NB4 (cell line): ENCODE results near the gene CCDC57.
A peak's percentile ranks its signal among the peaks of the same experiment; 100 is the strongest.

Source experiments
- DNase-seq: peaks from one replicate; pipeline ENCODE4 v3.0.0; 2010; ENCODE audit warnings: low read depth
- H3K4me3 ChIP-seq: one replicate; pipeline ENCODE4 v1.5.1; 2011; ENCODE audit warnings: mild to moderate bottlenecking, low read depth, low read length, moderate library complexity
- MYC ChIP-seq: IDR thresholded peaks from 2 replicates; pipeline ENCODE4 v1.6.1; 2011; ENCODE audit warnings: low read depth, low read length
- POLR2A ChIP-seq: IDR thresholded peaks from 2 replicates; pipeline ENCODE4 v1.6.1; 2011; ENCODE audit warnings: mild to moderate bottlenecking; ENCODE audit not compliant: insufficient read length; ENCODE audit errors: extremely low read depth
- TF ChIP-seq, protein P1 (sequence below): IDR thresholded peaks from 2 replicates; pipeline ENCODE4 v1.6.1; 2011; ENCODE audit warnings: low read depth, low read length
- TF ChIP-seq, protein P2 (sequence below): IDR thresholded peaks from one replicate; pipeline ENCODE4 v1.5.1; 2012; ENCODE audit warnings: low read depth, low read length

CCDC57 gene

DNA sequence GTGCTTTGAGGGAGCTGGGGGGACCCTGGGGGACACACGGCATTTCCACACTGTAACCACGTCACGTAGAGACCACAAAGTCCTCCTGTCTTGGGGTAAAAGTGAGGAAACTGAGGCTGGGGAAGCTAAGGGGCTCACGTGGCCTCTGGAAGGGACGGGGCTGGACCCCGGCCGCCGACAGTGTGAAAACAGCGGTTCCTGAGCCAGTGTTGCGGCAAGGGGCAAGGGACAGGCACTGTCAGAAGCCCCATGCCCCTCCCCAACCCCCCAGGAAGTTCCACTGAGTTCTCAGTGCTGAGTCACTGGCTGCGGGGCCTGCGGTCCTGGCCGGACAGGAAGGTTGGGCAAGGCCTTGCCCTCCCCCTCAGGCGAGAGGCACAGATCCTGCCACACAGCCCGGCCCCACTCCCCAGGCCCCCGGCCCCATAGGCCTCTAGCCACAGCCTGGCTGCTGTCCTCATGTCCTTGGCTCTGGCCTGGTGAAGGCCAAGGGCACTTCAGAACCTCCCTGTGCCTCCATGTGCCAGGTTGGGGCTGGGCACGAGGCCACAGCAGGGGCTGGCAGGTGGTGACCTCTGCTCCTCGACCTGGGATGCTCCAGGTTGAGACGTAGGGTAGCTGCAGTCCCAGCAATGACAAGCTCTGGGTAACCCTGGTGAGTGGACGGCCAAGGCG, 5.0 kb upstream of the CCDC57 start:
- peak; percentile 96 for DNase-seq
- H3K4me3 ChIP-seq = peak overlapping the region; percentile 30
- TF ChIP-seq, protein P1, sequence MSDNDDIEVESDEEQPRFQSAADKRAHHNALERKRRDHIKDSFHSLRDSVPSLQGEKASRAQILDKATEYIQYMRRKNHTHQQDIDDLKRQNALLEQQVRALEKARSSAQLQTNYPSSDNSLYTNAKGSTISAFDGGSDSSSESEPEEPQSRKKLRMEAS = peak; percentile 69
- TF ChIP-seq POLR2A (peak; percentile 7), MYC (peak; percentile 80)
- TF ChIP-seq, protein P2, sequence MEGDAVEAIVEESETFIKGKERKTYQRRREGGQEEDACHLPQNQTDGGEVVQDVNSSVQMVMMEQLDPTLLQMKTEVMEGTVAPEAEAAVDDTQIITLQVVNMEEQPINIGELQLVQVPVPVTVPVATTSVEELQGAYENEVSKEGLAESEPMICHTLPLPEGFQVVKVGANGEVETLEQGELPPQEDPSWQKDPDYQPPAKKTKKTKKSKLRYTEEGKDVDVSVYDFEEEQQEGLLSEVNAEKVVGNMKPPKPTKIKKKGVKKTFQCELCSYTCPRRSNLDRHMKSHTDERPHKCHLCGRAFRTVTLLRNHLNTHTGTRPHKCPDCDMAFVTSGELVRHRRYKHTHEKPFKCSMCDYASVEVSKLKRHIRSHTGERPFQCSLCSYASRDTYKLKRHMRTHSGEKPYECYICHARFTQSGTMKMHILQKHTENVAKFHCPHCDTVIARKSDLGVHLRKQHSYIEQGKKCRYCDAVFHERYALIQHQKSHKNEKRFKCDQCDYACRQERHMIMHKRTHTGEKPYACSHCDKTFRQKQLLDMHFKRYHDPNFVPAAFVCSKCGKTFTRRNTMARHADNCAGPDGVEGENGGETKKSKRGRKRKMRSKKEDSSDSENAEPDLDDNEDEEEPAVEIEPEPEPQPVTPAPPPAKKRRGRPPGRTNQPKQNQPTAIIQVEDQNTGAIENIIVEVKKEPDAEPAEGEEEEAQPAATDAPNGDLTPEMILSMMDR = no peak

DNA sequence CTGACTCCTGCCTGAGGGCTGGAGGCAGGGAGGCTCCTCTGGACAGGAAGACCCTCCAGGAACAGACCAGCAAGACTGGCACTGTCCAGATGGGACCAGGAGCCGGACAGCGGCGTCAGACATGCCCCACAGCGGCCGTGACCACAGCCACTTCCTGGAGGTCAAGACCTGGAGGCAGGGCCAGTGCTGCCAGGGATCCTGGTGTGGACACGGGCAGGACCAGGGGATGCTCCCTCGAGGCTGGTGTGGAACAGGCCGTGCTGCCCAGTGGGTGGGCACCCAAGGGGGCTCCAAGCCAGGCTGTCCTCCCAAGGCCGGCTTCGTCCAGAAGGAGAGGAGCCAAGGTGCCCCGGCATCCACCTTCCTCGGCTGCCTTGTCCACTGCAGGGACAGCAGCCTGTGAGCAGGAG, 4.5 kb upstream of the CCDC57 start:
- H3K4me3 ChIP-seq = peak overlapping the region; percentile 30
- DNase-seq = no peak
- TF ChIP-seq POLR2A = peak; percentile 7
- TF ChIP-seq MYC = no peak
- TF ChIP-seq, protein P2 = no peak

DNA sequence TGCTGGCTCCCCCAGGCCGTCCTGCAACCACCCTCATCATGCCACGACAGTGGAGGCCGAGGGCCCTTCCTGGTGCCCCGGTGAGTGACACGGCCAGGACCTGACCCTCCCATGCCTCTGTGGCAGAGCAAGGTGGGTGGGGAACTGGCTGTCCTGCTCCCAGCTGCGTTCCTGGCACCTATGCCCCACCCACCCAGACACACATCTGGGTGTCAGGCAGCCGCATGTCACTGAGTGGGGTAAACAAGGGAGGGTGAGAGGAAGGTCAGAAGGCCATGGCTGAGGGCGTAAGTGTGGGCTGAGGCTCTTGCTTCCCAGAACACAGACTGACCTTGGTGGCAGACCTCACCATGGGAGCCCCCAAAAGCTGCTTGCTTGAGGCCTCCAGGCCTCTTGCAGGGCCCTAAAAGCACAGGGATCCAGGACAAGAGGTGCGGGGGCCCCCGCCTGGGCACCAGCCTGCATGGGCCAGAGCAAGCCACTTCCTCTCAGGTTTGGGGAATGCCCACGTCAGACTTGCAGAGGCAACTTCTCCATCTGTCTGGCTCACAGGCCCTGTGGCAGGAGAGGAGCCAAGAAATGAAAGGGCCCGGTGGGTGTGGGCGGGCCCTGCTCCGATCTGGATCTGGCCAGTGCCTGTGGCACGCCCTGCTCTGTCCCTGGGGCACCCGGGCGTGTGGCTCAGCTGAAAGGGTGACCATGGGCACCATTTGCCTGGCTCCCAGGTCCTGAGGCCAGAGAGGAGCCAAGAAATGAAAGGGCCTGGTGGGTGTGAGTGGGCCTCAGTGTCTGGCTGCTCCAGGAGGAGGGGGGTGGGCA, 3.9 kb upstream of the CCDC57 start:
- peak overlapping the region; percentile 30 for H3K4me3 ChIP-seq
- TF ChIP-seq, protein P1 = 0 out of 2 replicates have a peak, but pooled peaks have one; percentile 4
- TF ChIP-seq, protein P2 = no peak
- TF ChIP-seq POLR2A (peak; percentile 12), MYC (no peak; the same call in none of the 2 replicates)
- DNase-seq = peak; percentile 96

DNA sequence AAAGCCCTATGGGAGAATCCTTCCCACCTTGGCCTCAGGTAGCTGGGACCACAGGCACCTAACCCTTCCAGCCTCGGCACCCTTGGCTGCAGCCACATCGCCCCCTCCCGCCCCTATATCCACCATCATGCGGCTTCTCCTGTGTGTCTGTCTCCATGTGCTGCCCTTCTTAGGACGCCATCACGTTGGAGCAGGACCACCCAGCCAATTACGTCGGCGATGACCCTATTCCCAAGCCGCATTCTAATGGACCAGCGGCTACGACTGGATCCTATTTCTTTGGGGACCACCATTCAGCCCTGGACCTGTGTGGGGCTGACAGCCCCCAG, 3.3 kb upstream of the CCDC57 start:
- H3K4me3 ChIP-seq = no peak overlapping the region
- DNase-seq = no peak
- TF ChIP-seq MYC = no peak
- TF ChIP-seq, protein P1 = no peak
- TF ChIP-seq POLR2A = no peak
- TF ChIP-seq, protein P2 = no peak

DNA sequence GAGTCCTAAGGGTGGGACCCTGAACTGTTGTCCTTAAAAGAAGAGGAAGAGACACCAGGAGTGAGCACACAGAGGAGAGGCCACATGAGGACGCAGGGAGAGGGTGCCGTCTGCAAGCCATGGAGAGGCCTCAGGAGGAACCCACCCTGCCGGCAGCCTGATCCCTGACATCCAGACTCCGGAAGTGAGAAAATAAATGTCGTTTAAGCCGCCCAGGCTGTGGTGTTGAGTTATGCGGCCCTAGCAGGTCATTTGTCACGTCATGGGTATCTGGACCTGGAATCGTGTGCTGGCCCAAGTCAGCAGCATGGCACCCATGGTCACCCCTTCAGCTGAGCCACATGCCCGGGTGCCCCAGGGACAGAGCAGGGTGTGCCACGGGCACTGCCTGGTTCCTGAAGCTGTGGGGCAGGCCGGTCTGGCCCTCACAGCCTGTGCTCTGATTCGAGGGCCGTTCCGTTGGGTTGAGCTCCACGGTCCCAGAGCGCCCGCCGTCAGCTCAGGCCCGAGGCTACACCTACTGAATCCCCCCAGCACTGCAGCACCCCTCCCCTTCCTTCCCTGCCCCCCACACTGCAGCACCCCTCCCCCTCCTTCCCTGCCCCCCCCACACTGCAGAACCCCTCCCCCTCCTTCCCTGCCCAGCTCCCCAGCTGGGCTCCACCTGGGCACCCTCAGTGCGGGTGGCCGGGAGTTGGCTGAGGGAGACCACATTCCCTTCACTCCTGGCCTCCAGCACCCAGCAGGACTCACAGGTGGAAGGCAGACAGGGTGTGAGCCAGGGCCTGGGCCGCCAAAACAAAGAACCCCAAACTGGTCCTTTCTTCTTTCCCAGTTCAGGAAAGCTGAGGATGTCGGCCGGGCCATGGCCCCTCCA, 2.7 kb upstream of the CCDC57 start:
- H3K4me3 ChIP-seq = no peak overlapping the region
- TF ChIP-seq POLR2A (no peak), MYC (no peak)
- TF ChIP-seq, protein P1 = no peak
- TF ChIP-seq, protein P2 = no peak
- peak; percentile 70 for DNase-seq
